MCF 10A (cell line): ENCODE measurements around the gene BANF1. TPM values are rescaled to one million over a fixed set of nuclear protein-coding genes. Genes with fewer than 3 reads are reported as not detected.
A peak's percentile ranks its signal among the peaks of the same experiment; 100 is the strongest.

Source experiments
- BruUV-seq: library from RNA; stranded (reverse); fragments of 400-500 nt; replicated peaks from 2 replicates; lab custom pipeline; 2021; lab: Mats Ljungman, UMichigan
- CTCF ChIA-PET: fragments of 300-600 bp; sonication (Branson Sonifier 250); formaldehyde crosslinking; extraction: SDS; loops from one replicate; lab custom pipeline; 2021; ENCODE audit warnings: antibody characterized with exemption, inconsistent platforms; lab: Yijun Ruan, JAX
- POLR2A ChIA-PET: fragments of 300-600, 350-650 bp; sonication (Branson Sonifier 250); formaldehyde crosslinking; extraction: SDS; loops from one replicate; lab custom pipeline; 2020; ENCODE audit warnings: antibody characterized with exemption, inconsistent platforms; lab: Yijun Ruan, JAX
- DNase-seq: peaks from one replicate; pipeline ENCODE4 v3.0.0-alpha.2; 2018; ENCODE audit not compliant: unreplicated experiment
- H3K27ac Mint-ChIP-seq: one replicate; pipeline ENCODE4 v1.8.0; 2022; ENCODE audit warnings: mild to moderate bottlenecking, low read depth, mixed read lengths; ENCODE audit not compliant: unreplicated experiment
- H3K27me3 Mint-ChIP-seq: one replicate; pipeline ENCODE4 v1.8.0; 2022; ENCODE audit warnings: mixed read lengths; ENCODE audit not compliant: insufficient read depth, unreplicated experiment
- H3K36me3 Mint-ChIP-seq: one replicate; pipeline ENCODE4 v1.8.0; 2022; ENCODE audit warnings: mild to moderate bottlenecking, moderate library complexity, mixed read lengths; ENCODE audit not compliant: insufficient read depth, unreplicated experiment
- H3K4me1 Mint-ChIP-seq: one replicate; pipeline ENCODE4 v1.8.0; 2022; ENCODE audit warnings: mixed read lengths; ENCODE audit not compliant: insufficient read depth, unreplicated experiment
- H3K4me3 Mint-ChIP-seq: one replicate; pipeline ENCODE4 v1.8.0; 2022; ENCODE audit warnings: mild to moderate bottlenecking, moderate library complexity, mixed read lengths; ENCODE audit not compliant: unreplicated experiment
- H3K9me3 Mint-ChIP-seq: one replicate; pipeline ENCODE4 v1.8.0; 2022; ENCODE audit warnings: mixed read lengths; ENCODE audit not compliant: unreplicated experiment
- intact Hi-C: fragments of 100-400 bp; cut with micrococcal nuclease; formaldehyde crosslinking; loops from 2 replicates; pipeline ENCODE4 v1.14.1; 2022
- total RNA-seq: library from RNA; stranded (reverse); gene quantifications from 2 replicates; pipeline ENCODE4 v1.2.3, GENCODE V29; 2022
- TF ChIP-seq, protein P1 (sequence below): fragments of 200-600 bp; IDR thresholded peaks from one replicate; pipeline ENCODE4 v1.8.0; 2022; ENCODE audit warnings: antibody characterized with exemption, mild to moderate bottlenecking; ENCODE audit not compliant: unreplicated experiment

Gene BANF1
- total RNA-seq, 1 experiment from 2014 or later: 198 TPM

DNA sequence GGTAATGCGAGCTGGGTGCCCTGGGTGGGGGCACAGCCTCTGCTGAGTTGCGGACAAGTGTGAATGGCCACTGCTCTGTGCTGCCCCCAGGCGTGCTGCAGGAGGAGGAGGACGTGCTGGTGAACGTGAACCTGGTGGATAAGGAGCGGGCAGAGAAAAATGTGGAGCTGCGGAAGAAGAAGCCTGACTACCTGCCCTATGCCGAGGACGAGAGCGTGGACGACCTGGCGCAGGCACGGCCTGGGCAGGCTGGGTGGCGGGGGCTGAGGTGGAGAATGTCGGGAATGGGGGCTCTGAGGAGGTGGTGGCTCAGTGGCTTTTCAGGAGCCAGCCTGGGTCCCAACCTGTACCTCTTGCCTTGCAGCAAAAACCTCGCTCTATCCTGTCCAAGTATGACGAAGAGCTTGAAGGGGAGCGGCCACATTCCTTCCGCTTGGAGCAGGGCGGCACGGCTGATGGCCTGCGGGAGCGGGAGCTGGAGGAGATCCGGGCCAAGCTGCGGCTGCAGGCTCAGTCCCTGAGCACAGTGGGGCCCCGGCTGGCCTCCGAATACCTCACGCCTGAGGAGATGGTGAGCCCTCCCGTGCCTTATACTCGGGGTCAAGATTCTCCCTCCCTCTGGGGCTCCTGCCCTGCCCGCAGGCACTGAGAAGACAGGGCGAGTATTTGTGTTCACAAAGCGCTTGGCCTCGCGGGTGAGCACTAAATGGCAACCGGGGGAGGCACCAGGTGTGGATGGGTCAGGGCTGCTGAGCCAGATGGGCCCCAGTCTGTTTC, 36.1 kb upstream of the BANF1 start:
- DNase-seq: no peak
- CTCF ChIA-PET: interaction anchor here (0.9 to 2.4 kb wide), 6 partner anchors 14 to 81 kb away, joined by 3 to 12 read pairs (median 4); partner anchors contain the start of gene CATSPER1
- POLR2A ChIA-PET: interaction anchor here (0.6 to 1.3 kb wide), 2 partner anchors 66 to 79 kb away, joined by 3 read pairs; no protein-coding TSS in a partner anchor
- Mint-ChIP-seq H3K36me3 (peaks cover 60% of the 10 kb centered on the region), H3K9me3 (no peaks in the 10 kb centered on the region), H3K27ac (no peak overlapping the region), H3K4me1 (peaks cover 33% of the 10 kb centered on the region), H3K27me3 (no peaks in the 10 kb centered on the region), H3K4me3 (no peak overlapping the region)
- TF ChIP-seq, protein P1, sequence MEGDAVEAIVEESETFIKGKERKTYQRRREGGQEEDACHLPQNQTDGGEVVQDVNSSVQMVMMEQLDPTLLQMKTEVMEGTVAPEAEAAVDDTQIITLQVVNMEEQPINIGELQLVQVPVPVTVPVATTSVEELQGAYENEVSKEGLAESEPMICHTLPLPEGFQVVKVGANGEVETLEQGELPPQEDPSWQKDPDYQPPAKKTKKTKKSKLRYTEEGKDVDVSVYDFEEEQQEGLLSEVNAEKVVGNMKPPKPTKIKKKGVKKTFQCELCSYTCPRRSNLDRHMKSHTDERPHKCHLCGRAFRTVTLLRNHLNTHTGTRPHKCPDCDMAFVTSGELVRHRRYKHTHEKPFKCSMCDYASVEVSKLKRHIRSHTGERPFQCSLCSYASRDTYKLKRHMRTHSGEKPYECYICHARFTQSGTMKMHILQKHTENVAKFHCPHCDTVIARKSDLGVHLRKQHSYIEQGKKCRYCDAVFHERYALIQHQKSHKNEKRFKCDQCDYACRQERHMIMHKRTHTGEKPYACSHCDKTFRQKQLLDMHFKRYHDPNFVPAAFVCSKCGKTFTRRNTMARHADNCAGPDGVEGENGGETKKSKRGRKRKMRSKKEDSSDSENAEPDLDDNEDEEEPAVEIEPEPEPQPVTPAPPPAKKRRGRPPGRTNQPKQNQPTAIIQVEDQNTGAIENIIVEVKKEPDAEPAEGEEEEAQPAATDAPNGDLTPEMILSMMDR: no peak
- BruUV-seq: TSS peak; percentile 23
- intact Hi-C loops: no loop called here

DNA sequence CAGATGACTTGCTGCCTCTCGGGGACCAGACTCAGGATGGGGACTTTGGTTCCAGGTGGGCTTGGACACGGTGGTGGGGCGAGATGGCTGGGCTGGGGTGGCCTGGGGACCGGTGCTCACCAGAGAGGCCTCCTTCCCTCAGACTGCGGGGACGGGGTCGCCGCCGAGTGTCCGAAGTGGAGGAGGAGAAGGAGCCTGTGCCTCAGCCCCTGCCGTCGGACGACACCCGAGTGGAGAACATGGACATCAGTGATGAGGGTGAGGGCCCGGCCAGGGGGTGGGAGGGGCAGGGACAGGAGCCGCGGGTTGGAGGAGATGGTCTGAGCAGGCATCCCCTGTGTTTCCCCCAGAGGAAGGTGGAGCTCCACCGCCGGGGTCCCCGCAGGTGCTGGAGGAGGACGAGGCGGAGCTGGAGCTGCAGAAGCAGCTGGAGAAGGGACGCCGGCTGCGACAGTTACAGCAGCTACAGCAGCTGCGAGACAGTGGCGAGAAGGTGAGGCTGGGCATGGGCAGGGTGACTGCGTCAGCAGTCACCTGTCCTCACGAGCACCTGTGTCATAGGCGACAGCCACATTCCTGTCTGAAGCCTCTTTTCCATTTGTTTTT, 34.9 kb upstream of the BANF1 start:
- ChIA-PET CTCF (interaction anchor here (1.2 to 2.4 kb wide), 2 partner anchors 78 to 82 kb away, joined by 5 to 12 read pairs; no protein-coding TSS in a partner anchor), POLR2A (no interaction called here)
- H3K27me3 Mint-ChIP-seq: no peaks in the 10 kb centered on the region
- H3K4me1 Mint-ChIP-seq: peaks cover 29% of the 10 kb centered on the region
- H3K36me3 Mint-ChIP-seq: peaks cover 69% of the 10 kb centered on the region
- no peak for DNase-seq
- no peak overlapping the region for H3K27ac Mint-ChIP-seq
- H3K9me3 Mint-ChIP-seq: no peaks in the 10 kb centered on the region
- no TSS peak for BruUV-seq
- intact Hi-C loops: no loop called here
- no peak overlapping the region for H3K4me3 Mint-ChIP-seq
- TF ChIP-seq, protein P1: no peak

DNA sequence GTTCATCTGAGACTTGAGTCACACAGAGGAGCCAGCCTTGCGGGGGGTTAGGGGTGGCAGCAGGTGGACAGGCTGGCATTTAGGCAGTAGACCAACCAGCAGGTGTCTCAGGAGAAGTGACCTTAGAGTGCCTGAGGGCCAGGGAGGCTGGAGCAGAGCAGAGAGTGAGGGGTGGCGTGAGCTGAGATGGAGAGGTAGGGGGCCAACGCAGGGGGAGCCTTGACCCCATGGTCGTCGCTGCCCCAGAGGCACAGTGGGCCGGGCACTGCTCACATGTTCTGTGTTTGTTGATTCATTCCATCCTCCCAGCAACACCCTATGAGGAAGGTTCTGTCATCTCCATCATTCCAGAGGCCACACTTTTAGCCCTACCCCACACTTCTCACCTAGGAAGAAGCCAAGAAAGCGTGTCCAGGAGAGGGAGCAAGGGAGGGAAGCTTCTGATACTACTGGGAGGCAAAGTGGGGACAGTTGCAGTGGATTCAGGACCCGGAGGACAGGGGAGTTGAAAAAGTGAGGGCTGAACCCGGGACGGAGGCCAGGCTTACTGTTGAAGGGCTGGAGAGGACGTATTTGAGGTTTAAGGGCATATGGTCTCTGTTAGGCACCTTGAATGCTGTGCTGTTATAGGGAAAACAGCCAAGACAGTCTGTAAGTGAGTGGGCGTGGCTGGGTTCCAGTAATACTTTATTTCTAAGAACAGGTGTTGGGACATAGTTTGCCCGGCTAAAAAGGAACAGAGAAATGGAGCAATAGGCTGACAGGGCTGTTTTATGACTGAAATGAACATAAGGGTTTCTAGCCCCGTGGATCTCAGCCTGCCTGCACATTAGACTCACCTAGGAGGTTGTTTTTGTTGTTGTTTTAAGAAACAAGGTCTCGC, 33.5 kb upstream of the BANF1 start:
- TF ChIP-seq, protein P1: peak; percentile 9
- Mint-ChIP-seq H3K4me3 (no peak overlapping the region), H3K27me3 (no peaks in the 10 kb centered on the region), H3K27ac (peak overlapping the region; percentile 60), H3K9me3 (no peaks in the 10 kb centered on the region), H3K4me1 (peaks cover 29% of the 10 kb centered on the region), H3K36me3 (peaks cover 74% of the 10 kb centered on the region)
- ChIA-PET CTCF (interaction anchor here (0.6 to 5.6 kb wide), 3 partner anchors 79 to 249 kb away, joined by 3 to 27 read pairs (median 4); partner anchors contain the start of genes CCDC85B and FIBP), POLR2A (interaction anchor here (0.6 to 1.9 kb wide), 5 partner anchors 11 to 79 kb away, joined by 3 to 13 read pairs (median 4); partner anchors contain the start of genes CCDC85B and FIBP)
- intact Hi-C loops: no loop called here
- DNase-seq: peak; percentile 34
- no TSS peak for BruUV-seq
